Measurements from ENCODE around the gene IRX4.

DNA sequence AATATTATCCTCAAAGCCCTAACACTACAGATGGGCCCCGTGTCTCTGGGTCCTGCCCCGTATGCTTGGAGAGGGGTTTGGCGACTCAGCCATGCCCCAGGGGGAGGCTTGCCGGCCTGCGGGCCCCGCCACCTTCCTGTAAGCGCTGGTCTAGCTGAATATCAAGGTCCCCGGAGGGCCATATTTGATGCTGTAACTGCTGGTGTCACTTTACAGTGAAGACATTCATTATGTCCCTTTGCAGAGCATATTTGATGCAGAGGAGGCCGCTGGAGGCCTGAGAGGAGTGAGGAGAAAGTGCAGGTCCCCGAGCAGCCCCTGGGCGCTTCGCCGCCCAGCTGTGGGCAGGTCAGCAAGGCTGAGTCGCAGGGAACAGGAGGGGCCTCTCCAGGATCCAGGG is 16.8 kb downstream of the IRX4 start:
- no peak for TF ChIP-seq EZH2 (IDR thresholded peaks at IDR 0.05; ENCODE audit: insufficient read depth, poor library complexity, severe bottlenecking)
- TF ChIP-seq EZH2phosphoT487 (IDR thresholded peaks at IDR 0.05; ENCODE audit: insufficient read depth, low read depth), result no peak

All from GM23248 (cell line).